Nephron progenitor cell (in vitro differentiated cells): ENCODE data around the gene INPP5B.

ENCODE experiments used
- DNase-seq: peaks from one replicate; pipeline ENCODE4 v3.0.0; 2021
- H3K27ac Mint-ChIP-seq: 2 replicates; pipeline ENCODE4 v1.8.0; 2021; ENCODE audit warnings: mild to moderate bottlenecking, moderate library complexity, mixed read lengths
- H3K27me3 Mint-ChIP-seq: 2 replicates; pipeline ENCODE4 v1.8.0; 2021; ENCODE audit warnings: mild to moderate bottlenecking, low read depth, mixed read lengths; ENCODE audit not compliant: poor library complexity
- H3K36me3 Mint-ChIP-seq: 2 replicates; pipeline ENCODE4 v1.8.0; 2021; ENCODE audit warnings: low read depth, mixed read lengths
- H3K4me1 Mint-ChIP-seq: 2 replicates; pipeline ENCODE4 v1.8.0; 2021; ENCODE audit warnings: mixed read lengths
- H3K4me3 Mint-ChIP-seq: 2 replicates; pipeline ENCODE4 v1.8.0; 2021; ENCODE audit warnings: mild to moderate bottlenecking, moderate library complexity, mixed read lengths
- H3K9me3 Mint-ChIP-seq: 2 replicates; pipeline ENCODE4 v1.8.0; 2021; ENCODE audit warnings: mild to moderate bottlenecking, moderate library complexity, mixed read lengths
- CTCF ChIP-seq: fragments of 200-600 bp; sonication (generic); IDR thresholded peaks from 2 replicates; pipeline ENCODE4 v1.5.0; 2021; ENCODE audit warnings: antibody characterized with exemption

INPP5B gene

GRCh38 chr1:37888022-37888700 lies 58.7 kb downstream of the INPP5B start:
- Mint-ChIP-seq H3K9me3 (no peaks in the 10 kb centered on the region), H3K36me3 (peaks cover 38% of the 10 kb centered on the region), H3K4me1 (no peaks in the 10 kb centered on the region), H3K27ac (peak overlapping the region; percentile 36), H3K4me3 (no peak overlapping the region), H3K27me3 (no peaks in the 10 kb centered on the region)
- DNase-seq = no peak
- TF ChIP-seq CTCF = no peak

GRCh38 chr1:37884145-37884544 lies 62.7 kb downstream of the INPP5B start:
- Mint-ChIP-seq H3K4me1 (no peaks in the 10 kb centered on the region), H3K4me3 (no peak overlapping the region), H3K27ac (peak overlapping the region; percentile 95), H3K27me3 (peaks cover 2% of the 10 kb centered on the region), H3K9me3 (no peaks in the 10 kb centered on the region), H3K36me3 (peaks cover 48% of the 10 kb centered on the region)
- no peak for DNase-seq
- TF ChIP-seq CTCF = no peak

- no peak for DNase-seq
- no peak for TF ChIP-seq CTCF
- no peaks in the 10 kb centered on the region for H3K4me1 Mint-ChIP-seq
Measured at GRCh38 chr1:37883671-37884070, 63.2 kb downstream of the INPP5B start.

GRCh38 chr1:37879865-37880264 lies 67.0 kb downstream of the INPP5B start:
- no peaks in the 10 kb centered on the region for H3K4me1 Mint-ChIP-seq
- TF ChIP-seq CTCF = no peak

More at GRCh38 chr1:37883671-37884070, 63.2 kb downstream of the INPP5B start:
- H3K27ac Mint-ChIP-seq = no peak overlapping the region
- H3K9me3 Mint-ChIP-seq = no peaks in the 10 kb centered on the region
- peaks cover 2% of the 10 kb centered on the region for H3K27me3 Mint-ChIP-seq
- peaks cover 46% of the 10 kb centered on the region for H3K36me3 Mint-ChIP-seq
- H3K4me3 Mint-ChIP-seq = no peak overlapping the region

GRCh38 chr1:37878071-37878470 lies 68.8 kb downstream of the INPP5B start:
- no peaks in the 10 kb centered on the region for H3K9me3 Mint-ChIP-seq
- H3K27ac Mint-ChIP-seq = no peak overlapping the region
- TF ChIP-seq CTCF = no peak
- no peak overlapping the region for H3K4me3 Mint-ChIP-seq
- H3K27me3 Mint-ChIP-seq = peaks cover 2% of the 10 kb centered on the region
- DNase-seq = no peak
- no peaks in the 10 kb centered on the region for H3K4me1 Mint-ChIP-seq
- peaks cover 35% of the 10 kb centered on the region for H3K36me3 Mint-ChIP-seq

More at GRCh38 chr1:37879865-37880264, 67.0 kb downstream of the INPP5B start:
- H3K9me3 Mint-ChIP-seq = no peaks in the 10 kb centered on the region
- DNase-seq = no peak
- peaks cover 32% of the 10 kb centered on the region for H3K36me3 Mint-ChIP-seq
- H3K4me3 Mint-ChIP-seq = no peak overlapping the region
- no peak overlapping the region for H3K27ac Mint-ChIP-seq
- peaks cover 2% of the 10 kb centered on the region for H3K27me3 Mint-ChIP-seq

- Mint-ChIP-seq H3K27ac (no peak overlapping the region), H3K36me3 (peaks cover 28% of the 10 kb centered on the region), H3K27me3 (no peaks in the 10 kb centered on the region), H3K4me3 (no peak overlapping the region), H3K4me1 (no peaks in the 10 kb centered on the region), H3K9me3 (no peaks in the 10 kb centered on the region)
- TF ChIP-seq CTCF = no peak
- DNase-seq = no peak
Measured at GRCh38 chr1:37875833-37876232, 71.0 kb downstream of the INPP5B start.
